GM12878 (cell line): ENCODE results near the gene NPFFR2. TPM values are rescaled to one million over a fixed set of nuclear protein-coding genes. Genes with fewer than 3 reads are reported as not detected.

Source experiments
- ATAC-seq: fragments of 200-7000 bp; cut with Tn5 transposase; 3 replicates; pipeline ENCODE4 v1.9.1; 2020; ENCODE audit warnings: mild to moderate bottlenecking, moderate library complexity
- BruUV-seq: library from RNA; stranded (reverse); fragments of 400-500 nt; replicated peaks from 2 replicates; lab custom pipeline; 2021; lab: Mats Ljungman, UMichigan
- CTCF ChIA-PET: fragments of 300-600 bp; sonication (Branson Sonifier 250); formaldehyde crosslinking; extraction: SDS; loops from one replicate; lab custom pipeline; 2021; ENCODE audit warnings: inconsistent platforms; lab: Yijun Ruan, JAX
- POLR2A ChIA-PET: fragments of 350-600 bp; formaldehyde crosslinking; extraction: SDS; loops from one replicate; lab custom pipeline; 2021; ENCODE audit warnings: inconsistent platforms; lab: Charles Lee
- RAD21 ChIA-PET: fragments of 300-600 bp; sonication (Branson Sonifier 250); formaldehyde crosslinking; loops from one replicate; lab custom pipeline; 2023; ENCODE audit warnings: antibody characterized with exemption; ENCODE audit not compliant: unreplicated experiment; lab: Charles Lee
- SMC1A ChIA-PET: fragments of 300-600 bp; sonication (Branson Sonifier 250); formaldehyde crosslinking; loops from one replicate; lab custom pipeline; 2023; ENCODE audit not compliant: unreplicated experiment, uncharacterized antibody; lab: Charles Lee
- DNase-seq: peaks from one replicate; pipeline ENCODE4 v3.0.0-alpha.2; 2011; ENCODE audit warnings: low read depth, low spot score
- FAIRE-seq: peaks from 3 replicates; lab custom pipeline; 2011; peaks lifted over from hg19 to GRCh38; lab: Jason Lieb, UNC
- H2AFZ ChIP-seq: 2 replicates; pipeline ENCODE4 v1.6.0; 2011; ENCODE audit warnings: low read depth, low read length, control low read depth; ENCODE audit not compliant: control insufficient read depth
- H3K27ac ChIP-seq: 2 replicates; pipeline ENCODE4 v1.5.1; 2011; ENCODE audit warnings: control low read depth; ENCODE audit not compliant: control insufficient read depth, insufficient read depth
- H3K27me3 ChIP-seq, 2 experiments: replicated peaks in 1 of 2; 2 replicates each; pipeline versions ENCODE4 v1.6.0 to v1.6.1; 2011; ENCODE audit warnings: low read length in 1 of 2; ENCODE audit not compliant: control insufficient read depth in 2 of 2, insufficient read depth in 2 of 2
- H3K36me3 ChIP-seq, 2 experiments: 2 replicates each; pipeline ENCODE4 v1.5.1; 2011; ENCODE audit warnings: low read length in 1 of 2; ENCODE audit not compliant: control insufficient read depth in 2 of 2, insufficient read depth in 2 of 2
- H3K4me1 ChIP-seq: 2 replicates; pipeline ENCODE4 v1.6.1; 2011; ENCODE audit warnings: mild to moderate bottlenecking, low read length, moderate library complexity, mixed read lengths; ENCODE audit not compliant: control insufficient read depth, insufficient read depth
- H3K4me2 ChIP-seq: 2 replicates; pipeline ENCODE4 v1.6.0; 2011; ENCODE audit warnings: control low read depth; ENCODE audit not compliant: control insufficient read depth, insufficient read depth
- H3K4me3 ChIP-seq: fragments of 200-600 bp; sonication (generic); 2 replicates; pipeline ENCODE4 v1.5.1; 2016
- H3K79me2 ChIP-seq: 2 replicates; pipeline ENCODE4 v1.6.0; 2011; ENCODE audit warnings: low read length; ENCODE audit not compliant: control insufficient read depth, insufficient read depth
- H3K9ac ChIP-seq: 2 replicates; pipeline ENCODE4 v1.8.0; 2011; ENCODE audit warnings: low read length, control low read depth, mixed read lengths; ENCODE audit not compliant: control insufficient read depth, insufficient read depth
- H3K9me3 ChIP-seq: replicated peaks from 3 replicates; pipeline ENCODE4 v1.5.1; 2011; ENCODE audit warnings: mild to moderate bottlenecking, low read length; ENCODE audit not compliant: control insufficient read depth, insufficient read depth
- H4K20me1 ChIP-seq: 2 replicates; pipeline ENCODE4 v1.6.0; 2011; ENCODE audit not compliant: control insufficient read depth, insufficient read depth
- CBX5 ChIP-seq: sonication (generic); IDR thresholded peaks from 2 replicates; pipeline ENCODE4 v1.6.1; 2016; ENCODE audit warnings: low read depth, moderate library complexity, mild to moderate bottlenecking, inconsistent platforms
- IRF3 ChIP-seq: fragments of 450-650 bp; IDR thresholded peaks from 2 replicates; pipeline ENCODE4 v1.6.1; 2014; ENCODE audit warnings: mild to moderate bottlenecking
- MEF2B ChIP-seq: fragments of 450-650 bp; IDR thresholded peaks from 2 replicates; pipeline ENCODE4 v1.6.1; 2018; ENCODE audit warnings: mild to moderate bottlenecking, moderate library complexity; ENCODE audit not compliant: partially characterized antibody, poor library complexity, severe bottlenecking
- MYB ChIP-seq: fragments of 150-350 bp; IDR thresholded peaks from 2 replicates; pipeline ENCODE4 v1.6.1; 2014; ENCODE audit warnings: mild to moderate bottlenecking, low read depth, low read length, borderline replicate concordance
- NFIC ChIP-seq: IDR thresholded peaks from 2 replicates; pipeline ENCODE4 v1.6.1; 2012; ENCODE audit warnings: low read depth, mild to moderate bottlenecking, inconsistent platforms, low read length, moderate library complexity
- SUZ12 ChIP-seq: fragments of 200-600 bp; sonication (generic); IDR thresholded peaks from one replicate; pipeline ENCODE4 v1.6.1; 2018; ENCODE audit warnings: antibody characterized with exemption, mild to moderate bottlenecking; ENCODE audit not compliant: unreplicated experiment
- TAF1 ChIP-seq: IDR thresholded peaks from 2 replicates; pipeline ENCODE4 v1.6.1; 2011; ENCODE audit warnings: mild to moderate bottlenecking, low read depth, low read length, borderline replicate concordance
- WRNIP1 ChIP-seq: IDR thresholded peaks from 2 replicates; pipeline ENCODE4 v1.6.1; 2011; ENCODE audit warnings: low read depth, low read length, improper control_type of control experiment, borderline replicate concordance
- YBX1 ChIP-seq: fragments of 450-650 bp; IDR thresholded peaks from 2 replicates; pipeline ENCODE4 v1.6.1; 2016; ENCODE audit warnings: antibody characterized with exemption
- ZNF622 ChIP-seq: fragments of 450-650 bp; IDR thresholded peaks from 2 replicates; pipeline ENCODE4 v1.6.1; 2017; ENCODE audit warnings: mild to moderate bottlenecking, inconsistent platforms
- WGBS: methylation state at CpG from one replicate; pipeline ENCODE4 v1.1.6; 2016; ENCODE audit warnings: low lambda C conversion rate; ENCODE audit not compliant: insufficient replicate concordance, insufficient coverage; ENCODE audit errors: missing lambda C conversion rate; 5-methylcytosine and 5-hydroxymethylcytosine counted together
- in situ Hi-C: fragments of 300-500 bp; cut with MboI; formaldehyde crosslinking; loops from 9 replicates; pipeline ENCODE4 v1.14.3; 2018; ENCODE audit warnings: mixed read lengths
- intact Hi-C: fragments of 100-400 bp; cut with micrococcal nuclease; formaldehyde crosslinking; loops from one replicate; pipeline ENCODE4 v1.14.2; 2022; ENCODE audit not compliant: unreplicated experiment
- polyA plus RNA-seq, 11 experiments: library from polyadenylated mRNA; depleted of rRNA in 4 of 11; unstranded in 6 of 11; stranded (reverse) in 5 of 11; fragments of >200 nt; fragmentation: Nextera tagmentation in 4 of 11; fragmentation: Illumina TruSeq in 1 of 11; extraction: Ambion mirVana in 4 of 11; extraction: Trizol in 1 of 11; gene quantifications; 1 replicate in 1 of 11; 2 replicates in 10 of 11; pipeline versions ENCODE4 v1.2.1 to v1.2.3, GENCODE V29; 2011 to 2016; ENCODE audit warnings: inconsistent platforms in 2 of 11, missing spikeins in 2 of 11, low read depth in 1 of 11
- total RNA-seq, 4 experiments: library from RNA; depleted of rRNA in 3 of 4; stranded (reverse); fragments of >200 nt in 3 of 4; fragmentation: Illumina TruSeq in 1 of 4; extraction: Trizol in 1 of 4; gene quantifications; 2 replicates each; pipeline versions ENCODE4 v1.2.1 to v1.2.3, GENCODE V29; 2013 to 2021
- TF ChIP-seq, protein P1 (sequence below): fragments of 450-650 bp; IDR thresholded peaks from 2 replicates; pipeline ENCODE4 v1.6.1; 2017; ENCODE audit warnings: mild to moderate bottlenecking, moderate library complexity

Gene NPFFR2
- total and polyA plus RNA-seq, 10 of the 15 experiments (the other 5 are each of a cell fraction or from before 2014, with no cell fraction given): not detected

- Histone ChIP-seq H3K27ac (no peak overlapping the region), H3K27me3 (no peaks in the 10 kb centered on the region), H2AFZ (no peak overlapping the region), H4K20me1 (no peaks in the 10 kb centered on the region), H3K9ac (no peak overlapping the region), H3K9me3 (no peaks in the 10 kb centered on the region), H3K4me1 (no peaks in the 10 kb centered on the region), H3K4me3 (no peak overlapping the region), H3K79me2 (no peaks in the 10 kb centered on the region), H3K4me2 (no peak overlapping the region), H3K36me3 (no peaks in the 10 kb centered on the region)
- DNase-seq (no peak), ATAC-seq (no peak), FAIRE-seq (no peak)
- ChIA-PET RAD21 (no interaction called here), CTCF (no interaction called here), POLR2A (interaction anchor here (1.1 kb wide), 2 partner anchors 33 to 37 kb away, joined by 3 read pairs; no protein-coding TSS in a partner anchor), SMC1A (interaction anchor here (0.8 to 1.8 kb wide), 3 partner anchors 14 to 140 kb away, joined by 3 to 6 read pairs (median 5); no protein-coding TSS in a partner anchor)
- 0% methylated on average over 2 of the region's 2 CpGs for WGBS
- in situ Hi-C loops: no loop called here
- intact Hi-C loops: no loop called here
- TF ChIP-seq NFIC: no peak
- no peak for TF ChIP-seq ZNF622
- TF ChIP-seq, protein P1, sequence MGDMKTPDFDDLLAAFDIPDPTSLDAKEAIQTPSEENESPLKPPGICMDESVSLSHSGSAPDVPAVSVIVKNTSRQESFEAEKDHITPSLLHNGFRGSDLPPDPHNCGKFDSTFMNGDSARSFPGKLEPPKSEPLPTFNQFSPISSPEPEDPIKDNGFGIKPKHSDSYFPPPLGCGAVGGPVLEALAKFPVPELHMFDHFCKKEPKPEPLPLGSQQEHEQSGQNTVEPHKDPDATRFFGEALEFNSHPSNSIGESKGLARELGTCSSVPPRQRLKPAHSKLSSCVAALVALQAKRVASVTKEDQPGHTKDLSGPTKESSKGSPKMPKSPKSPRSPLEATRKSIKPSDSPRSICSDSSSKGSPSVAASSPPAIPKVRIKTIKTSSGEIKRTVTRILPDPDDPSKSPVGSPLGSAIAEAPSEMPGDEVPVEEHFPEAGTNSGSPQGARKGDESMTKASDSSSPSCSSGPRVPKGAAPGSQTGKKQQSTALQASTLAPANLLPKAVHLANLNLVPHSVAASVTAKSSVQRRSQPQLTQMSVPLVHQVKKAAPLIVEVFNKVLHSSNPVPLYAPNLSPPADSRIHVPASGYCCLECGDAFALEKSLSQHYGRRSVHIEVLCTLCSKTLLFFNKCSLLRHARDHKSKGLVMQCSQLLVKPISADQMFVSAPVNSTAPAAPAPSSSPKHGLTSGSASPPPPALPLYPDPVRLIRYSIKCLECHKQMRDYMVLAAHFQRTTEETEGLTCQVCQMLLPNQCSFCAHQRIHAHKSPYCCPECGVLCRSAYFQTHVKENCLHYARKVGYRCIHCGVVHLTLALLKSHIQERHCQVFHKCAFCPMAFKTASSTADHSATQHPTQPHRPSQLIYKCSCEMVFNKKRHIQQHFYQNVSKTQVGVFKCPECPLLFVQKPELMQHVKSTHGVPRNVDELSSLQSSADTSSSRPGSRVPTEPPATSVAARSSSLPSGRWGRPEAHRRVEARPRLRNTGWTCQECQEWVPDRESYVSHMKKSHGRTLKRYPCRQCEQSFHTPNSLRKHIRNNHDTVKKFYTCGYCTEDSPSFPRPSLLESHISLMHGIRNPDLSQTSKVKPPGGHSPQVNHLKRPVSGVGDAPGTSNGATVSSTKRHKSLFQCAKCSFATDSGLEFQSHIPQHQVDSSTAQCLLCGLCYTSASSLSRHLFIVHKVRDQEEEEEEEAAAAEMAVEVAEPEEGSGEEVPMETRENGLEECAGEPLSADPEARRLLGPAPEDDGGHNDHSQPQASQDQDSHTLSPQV: no peak
- TF ChIP-seq TAF1: no peak
- no peak for TF ChIP-seq SUZ12
- no peak for TF ChIP-seq IRF3
- TF ChIP-seq WRNIP1: no peak
- no peak for TF ChIP-seq MEF2B
- no peak for TF ChIP-seq MYB
- no peak for TF ChIP-seq YBX1
- TF ChIP-seq CBX5: no peak
- no TSS peak for BruUV-seq
Measured at GRCh38 chr4:72077346-72077745, 45.5 kb downstream of the NPFFR2 start.
